Measurements from ENCODE around the gene CRB2.

DNA sequence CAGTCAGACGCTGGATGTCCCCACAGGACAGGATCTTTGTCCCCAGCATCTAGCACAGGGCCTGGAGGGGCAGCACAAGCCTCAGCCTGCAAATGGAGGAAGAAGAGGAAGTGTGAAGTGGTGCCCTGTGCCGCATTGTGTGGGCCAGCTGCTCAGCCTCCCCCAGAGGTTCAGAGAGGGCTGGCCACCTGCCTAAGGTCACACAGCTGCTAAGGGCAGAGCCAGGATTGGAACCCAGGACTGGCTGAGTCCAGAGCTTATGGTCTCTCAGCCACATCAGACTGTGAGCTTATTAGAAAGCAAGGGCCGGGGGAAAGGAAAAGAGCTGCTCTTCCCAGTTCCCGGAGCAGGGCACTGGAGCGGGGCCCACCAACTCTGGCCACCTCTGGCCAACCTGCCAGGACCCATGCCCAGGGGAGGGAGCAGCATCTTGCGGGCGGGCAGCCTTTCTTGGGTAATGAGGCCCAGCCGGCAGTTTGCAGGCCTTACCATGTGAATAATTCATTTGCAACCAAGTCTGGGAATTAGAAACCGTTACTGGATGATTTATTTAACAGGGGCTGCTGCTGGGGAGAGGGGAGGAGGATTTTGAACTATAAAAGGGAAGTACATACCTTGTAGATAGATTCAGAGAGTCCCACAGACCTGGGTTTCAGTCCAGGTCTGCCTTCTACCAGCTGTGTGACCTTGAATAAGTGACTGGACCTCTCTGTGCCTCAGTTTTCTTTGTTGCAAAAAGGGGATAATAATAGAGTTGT is 11.6 kb upstream of the CRB2 start:
- TF ChIP-seq EP300 (IDR thresholded peaks at IDR 0.05) (no peak), POLR2AphosphoS5 (IDR thresholded peaks at IDR 0.05) (no peak)
- TF ChIP-seq, protein P1, sequence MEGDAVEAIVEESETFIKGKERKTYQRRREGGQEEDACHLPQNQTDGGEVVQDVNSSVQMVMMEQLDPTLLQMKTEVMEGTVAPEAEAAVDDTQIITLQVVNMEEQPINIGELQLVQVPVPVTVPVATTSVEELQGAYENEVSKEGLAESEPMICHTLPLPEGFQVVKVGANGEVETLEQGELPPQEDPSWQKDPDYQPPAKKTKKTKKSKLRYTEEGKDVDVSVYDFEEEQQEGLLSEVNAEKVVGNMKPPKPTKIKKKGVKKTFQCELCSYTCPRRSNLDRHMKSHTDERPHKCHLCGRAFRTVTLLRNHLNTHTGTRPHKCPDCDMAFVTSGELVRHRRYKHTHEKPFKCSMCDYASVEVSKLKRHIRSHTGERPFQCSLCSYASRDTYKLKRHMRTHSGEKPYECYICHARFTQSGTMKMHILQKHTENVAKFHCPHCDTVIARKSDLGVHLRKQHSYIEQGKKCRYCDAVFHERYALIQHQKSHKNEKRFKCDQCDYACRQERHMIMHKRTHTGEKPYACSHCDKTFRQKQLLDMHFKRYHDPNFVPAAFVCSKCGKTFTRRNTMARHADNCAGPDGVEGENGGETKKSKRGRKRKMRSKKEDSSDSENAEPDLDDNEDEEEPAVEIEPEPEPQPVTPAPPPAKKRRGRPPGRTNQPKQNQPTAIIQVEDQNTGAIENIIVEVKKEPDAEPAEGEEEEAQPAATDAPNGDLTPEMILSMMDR (IDR thresholded peaks at IDR 0.05), result no peak

All from upper lobe of left lung (tissue), 4 donors.